GM13976 (cell line): ENCODE results near the gene PYCR2.

Source experiments
- DNase-seq: peaks from one replicate; pipeline ENCODE4 v3.0.0; 2012; ENCODE audit warnings: low spot score
- CTCF ChIP-seq: IDR thresholded peaks from 2 replicates; pipeline ENCODE4 v1.5.1; 2012; ENCODE audit warnings: borderline replicate concordance, mild to moderate bottlenecking; ENCODE audit not compliant: insufficient read depth; ENCODE audit errors: extremely low read depth, missing control alignments, control extremely low read depth
- in situ Hi-C: fragments of 300-500 bp; cut with MboI; formaldehyde crosslinking; loops from one replicate; pipeline ENCODE4 v1.12.0; 2022; ENCODE audit warnings: low sequenced_read_pairs, mixed read lengths, inconsistent platforms; ENCODE audit not compliant: unreplicated experiment

Gene PYCR2

DNA sequence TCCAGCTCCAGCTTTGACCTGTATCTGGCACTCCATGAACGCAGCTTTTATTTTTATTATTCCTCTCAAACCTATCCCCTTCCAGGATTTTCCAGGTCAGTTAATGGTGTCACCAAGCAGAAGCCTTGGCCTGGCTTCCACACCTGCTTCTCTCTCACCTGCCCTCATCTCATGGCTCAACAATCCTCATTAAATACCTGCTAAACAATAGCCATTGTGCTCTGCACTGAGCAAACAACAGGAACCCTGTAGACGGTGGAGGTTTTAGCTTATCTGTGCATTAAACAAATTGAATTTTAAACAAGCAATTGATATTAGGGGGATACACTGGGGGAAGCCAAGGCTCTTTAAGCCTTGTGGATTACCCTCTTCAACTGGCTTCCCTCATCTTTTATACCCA is 15.3 kb downstream of the PYCR2 start:
- no peak for TF ChIP-seq CTCF
- no peak for DNase-seq
- in situ Hi-C loops, result no loop called here

DNA sequence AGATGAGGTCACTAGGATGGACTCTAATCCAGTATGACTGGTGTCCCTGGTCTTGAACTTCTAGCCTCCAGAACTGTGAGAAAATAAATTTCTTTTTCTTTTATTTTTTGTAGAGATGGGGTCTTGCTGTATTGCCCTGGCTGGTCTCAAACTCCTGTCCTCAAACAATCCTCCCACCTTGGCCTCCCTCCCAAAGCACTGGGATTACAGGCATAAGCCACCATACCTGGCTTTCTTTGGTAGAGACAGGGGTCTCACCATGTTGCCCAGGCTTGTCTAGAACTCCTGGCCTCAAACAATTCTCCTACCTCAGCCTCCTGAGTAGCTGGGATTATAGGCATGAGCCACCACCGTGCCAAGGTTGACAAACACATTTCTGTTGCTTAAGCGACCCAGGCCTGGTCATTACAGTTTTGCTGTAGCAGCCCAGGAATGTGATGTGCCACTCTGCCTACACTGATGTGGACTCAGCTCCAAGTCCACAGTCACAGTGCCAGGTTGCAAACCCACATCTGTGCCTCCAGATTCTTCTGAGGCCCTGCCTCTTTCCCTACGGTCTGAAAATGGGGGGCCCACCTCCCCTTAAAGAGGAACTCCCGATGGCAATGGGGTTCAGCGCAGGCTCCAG is 15.9 kb downstream of the PYCR2 start:
- TF ChIP-seq CTCF, result no peak
- no peak for DNase-seq
- in situ Hi-C loops, result no loop called here

- in situ Hi-C loops, result no loop called here
- no peak for TF ChIP-seq CTCF
- no peak for DNase-seq
Observed at GRCh38 chr1:225907341-225907740, 16.7 kb downstream of the PYCR2 start.

- in situ Hi-C loops, result no loop called here
- DNase-seq, result no peak
- no peak for TF ChIP-seq CTCF
Observed at GRCh38 chr1:225906467-225906866, 17.6 kb downstream of the PYCR2 start.

DNA sequence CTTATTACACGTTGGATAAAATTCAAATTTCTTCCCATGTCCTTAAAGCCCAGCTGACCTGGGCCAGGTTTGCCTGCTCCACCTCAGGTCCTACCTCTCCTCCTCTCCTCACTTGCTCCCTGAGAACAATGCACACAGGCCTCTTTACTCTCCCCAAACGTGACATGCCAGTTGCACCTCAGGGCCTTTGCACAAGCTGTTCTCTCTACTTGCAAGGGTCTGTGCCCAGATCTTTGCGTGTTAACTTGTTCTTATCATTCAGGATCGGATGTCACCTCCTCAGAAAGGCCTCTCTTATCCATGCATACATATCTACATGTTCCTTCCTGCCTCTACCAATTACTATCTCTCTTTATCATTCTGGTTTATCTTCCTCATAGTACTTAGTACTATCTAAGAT is 20.4 kb downstream of the PYCR2 start:
- in situ Hi-C loops, result no loop called here
- TF ChIP-seq CTCF, result no peak
- DNase-seq, result no peak

- in situ Hi-C loops, result no loop called here
- no peak for DNase-seq
Observed at GRCh38 chr1:225899044-225899925, 24.8 kb downstream of the PYCR2 start.

More at GRCh38 chr1:225899044-225899925, 24.8 kb downstream of the PYCR2 start:
- TF ChIP-seq CTCF, result no peak
